Measurements from ENCODE around the gene AK2.
"Not testable (repeated sequence)": the region's sequence is repeated elsewhere in the genome, so short reads cannot be mapped to it uniquely, and the experiment has no call there.

AK2 gene

DNA sequence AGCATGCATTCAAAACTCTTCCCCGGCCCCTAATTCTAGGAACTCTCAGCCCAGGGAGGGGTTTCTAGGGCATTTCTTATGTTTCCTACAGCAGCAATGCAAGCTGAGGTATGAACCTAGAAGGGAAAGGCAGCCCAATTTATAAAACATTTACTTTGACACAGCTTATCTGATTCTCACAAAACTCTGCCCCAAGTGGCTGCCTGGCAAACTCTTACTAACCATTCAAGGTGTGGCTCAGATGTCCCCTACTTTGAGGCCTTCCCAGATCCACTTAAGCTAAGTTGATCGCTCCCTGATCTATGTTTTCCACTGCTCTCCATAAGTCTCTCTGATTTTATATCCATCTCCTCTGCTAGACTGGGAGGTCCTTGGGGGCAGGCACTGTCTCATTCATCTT lies 35.4 kb downstream of the AK2 start:
- DNase-seq (ENCODE audit: low read depth in 2 of 2, low spot score in 1 of 2), result no peak

DNA sequence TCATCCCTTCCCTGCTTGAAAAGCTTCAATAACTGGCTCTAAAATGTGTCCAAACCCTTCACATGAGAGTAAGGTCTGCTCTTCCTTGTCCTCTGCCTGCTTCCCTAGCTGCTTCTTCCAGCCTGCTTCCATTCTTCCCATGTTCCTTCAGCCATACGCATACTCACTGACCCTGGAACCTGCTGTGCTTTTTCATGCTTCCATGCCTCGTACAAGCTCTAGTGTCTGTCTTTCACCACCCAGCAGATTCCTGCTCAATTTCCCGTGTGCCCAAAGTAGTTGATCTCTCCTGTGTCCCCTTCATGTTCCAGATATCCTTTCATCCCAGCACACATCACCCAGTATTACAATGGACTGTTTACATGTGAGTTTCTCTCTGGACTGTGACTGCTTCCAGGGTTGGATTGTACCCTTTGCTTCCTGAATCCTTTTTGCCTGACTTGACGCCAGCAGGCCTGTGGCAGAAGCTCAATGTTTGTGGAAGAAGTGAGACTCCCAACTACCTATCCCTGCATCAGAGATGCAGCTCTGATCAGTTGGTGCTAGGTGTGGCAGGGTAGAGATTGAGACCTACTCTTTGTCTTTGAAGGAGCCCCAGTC lies 36.2 kb downstream of the AK2 start:
- DNase-seq (ENCODE audit: low read depth in 2 of 2, low spot score in 1 of 2), result no peak

GRCh38 chr1:32998997-32999396 lies 37.7 kb downstream of the AK2 start:
- no peak for DNase-seq (ENCODE audit: low read depth in 2 of 2, low spot score in 1 of 2)

GRCh38 chr1:32998064-32998463 lies 38.6 kb downstream of the AK2 start:
- DNase-seq (ENCODE audit: low read depth in 2 of 2, low spot score in 1 of 2), result no peak

GRCh38 chr1:32997381-32997891 lies 39.2 kb downstream of the AK2 start:
- no peak for DNase-seq (ENCODE audit: low read depth in 2 of 2, low spot score in 1 of 2)

DNA sequence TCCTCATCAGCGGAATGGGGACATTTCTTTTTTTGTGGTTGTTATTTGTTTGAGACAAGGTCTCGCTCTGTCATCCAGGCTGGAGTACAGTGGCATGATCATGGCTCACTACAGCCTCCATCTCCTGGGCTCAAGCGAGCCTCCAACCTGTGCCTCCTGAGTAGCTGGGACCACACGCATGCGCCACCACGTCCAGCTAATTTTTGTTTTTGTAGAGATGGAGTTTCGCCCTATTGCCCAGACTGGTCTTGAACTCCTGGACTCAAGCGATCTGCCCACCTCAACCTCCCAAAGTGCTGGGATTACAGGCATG lies 43.4 kb downstream of the AK2 start:
- not testable (repeated sequence) for DNase-seq (ENCODE audit: low read depth in 2 of 2, low spot score in 1 of 2)

GRCh38 chr1:32992489-32993323 lies 44.0 kb downstream of the AK2 start:
- no peak for DNase-seq (ENCODE audit: low read depth in 2 of 2, low spot score in 1 of 2)

DNA sequence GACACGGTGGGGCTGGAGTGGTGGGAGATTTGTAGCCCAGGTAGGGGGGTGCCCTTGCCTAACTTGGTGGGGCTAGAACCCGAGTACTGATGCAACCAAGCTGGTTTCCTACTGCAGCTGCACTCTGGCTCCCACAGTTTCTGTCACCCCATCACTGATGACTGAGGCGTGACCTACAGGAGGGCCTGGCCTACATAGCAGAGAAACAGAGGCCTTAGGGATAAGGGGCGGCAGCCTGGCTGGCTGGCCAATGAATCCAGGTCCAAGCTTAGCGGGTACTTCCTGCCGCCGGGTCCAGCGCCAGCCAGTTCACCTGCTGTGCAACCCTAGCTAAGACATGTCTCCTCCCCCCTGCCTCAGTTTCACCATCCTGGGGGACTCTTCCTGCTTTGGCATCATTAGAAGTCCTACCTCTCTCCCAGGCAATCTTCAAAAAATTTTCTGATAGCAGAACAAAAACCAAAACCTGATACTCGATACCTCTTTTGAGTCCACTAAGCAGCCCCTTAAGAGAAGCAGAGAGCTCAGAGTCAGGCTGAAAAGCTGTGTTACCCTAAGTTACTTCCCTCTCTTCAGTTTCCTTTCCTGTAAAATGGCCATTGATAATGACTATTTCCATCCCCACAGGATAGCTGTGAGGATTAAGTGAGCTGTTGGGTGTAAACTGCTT lies 44.7 kb downstream of the AK2 start:
- DNase-seq (ENCODE audit: low read depth in 2 of 2, low spot score in 1 of 2), result no peak

GRCh38 chr1:32991386-32991785 lies 45.3 kb downstream of the AK2 start:
- DNase-seq (ENCODE audit: low read depth in 2 of 2, low spot score in 1 of 2), result no peak

DNA sequence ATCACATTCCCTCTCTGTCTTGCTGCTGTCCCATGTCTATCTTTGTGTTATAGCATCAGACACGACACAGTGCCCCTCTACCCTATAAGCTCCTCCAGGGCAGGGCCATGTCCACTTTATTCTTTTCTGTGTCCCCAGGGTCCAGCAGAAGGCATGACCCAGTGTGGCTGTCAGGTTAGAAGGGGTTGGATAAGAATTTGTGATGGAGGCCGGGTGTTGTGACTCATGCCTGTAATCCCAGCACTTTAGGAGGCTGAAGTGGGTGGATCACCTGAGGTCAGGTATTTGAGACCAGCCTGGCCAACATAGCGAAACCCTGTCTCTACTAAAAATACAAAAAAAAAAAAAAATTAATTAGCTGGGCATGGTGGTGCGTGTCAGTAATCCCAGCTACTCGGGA lies 45.8 kb downstream of the AK2 start:
- no peak for DNase-seq (ENCODE audit: low read depth in 2 of 2, low spot score in 1 of 2)

DNA sequence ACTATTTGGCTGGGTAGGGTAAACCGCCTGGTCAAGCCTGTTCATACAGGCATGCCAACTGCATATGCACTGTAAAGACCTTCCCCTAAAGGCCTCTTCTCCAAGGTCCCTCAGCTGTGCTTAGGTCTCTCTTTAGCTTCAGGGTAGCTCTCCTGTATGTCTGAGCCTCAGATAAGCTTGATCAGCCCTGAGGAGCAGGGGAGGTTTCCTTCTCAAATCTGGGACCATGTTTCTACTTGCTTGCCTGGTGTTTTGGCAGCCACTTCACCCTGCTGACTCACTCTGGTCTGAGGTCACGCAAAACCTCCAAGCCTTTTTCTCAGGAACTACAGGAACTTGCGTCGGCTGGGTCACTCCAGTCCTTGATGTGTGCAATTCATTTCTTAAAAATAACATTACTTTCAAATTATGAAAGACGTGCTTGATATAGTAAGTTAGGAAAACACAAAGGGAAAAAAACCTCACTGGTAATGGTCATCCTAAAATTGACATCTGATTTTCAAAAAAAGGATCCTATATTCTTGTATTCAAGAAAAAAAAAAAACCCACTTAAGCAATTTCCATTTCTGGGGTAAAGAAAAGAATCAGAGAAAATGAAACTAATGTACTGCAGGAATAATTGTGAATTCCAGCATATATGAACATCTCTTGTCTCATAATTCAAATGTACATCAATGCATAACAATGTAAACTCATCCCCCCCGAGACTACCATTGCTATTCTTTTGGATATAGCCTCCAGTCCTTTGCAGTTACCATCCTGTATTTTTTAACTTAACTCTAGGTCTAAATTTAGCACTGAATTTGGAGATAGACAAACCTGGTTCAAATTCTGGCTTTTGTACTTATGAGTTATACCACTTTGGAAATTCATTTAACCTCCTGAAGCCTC lies 47.3 kb downstream of the AK2 start:
- DNase-seq (ENCODE audit: low read depth in 2 of 2, low spot score in 1 of 2), result no peak

GRCh38 chr1:32988665-32989064 lies 48.0 kb downstream of the AK2 start:
- no peak for DNase-seq (ENCODE audit: low read depth in 2 of 2, low spot score in 1 of 2)

DNA sequence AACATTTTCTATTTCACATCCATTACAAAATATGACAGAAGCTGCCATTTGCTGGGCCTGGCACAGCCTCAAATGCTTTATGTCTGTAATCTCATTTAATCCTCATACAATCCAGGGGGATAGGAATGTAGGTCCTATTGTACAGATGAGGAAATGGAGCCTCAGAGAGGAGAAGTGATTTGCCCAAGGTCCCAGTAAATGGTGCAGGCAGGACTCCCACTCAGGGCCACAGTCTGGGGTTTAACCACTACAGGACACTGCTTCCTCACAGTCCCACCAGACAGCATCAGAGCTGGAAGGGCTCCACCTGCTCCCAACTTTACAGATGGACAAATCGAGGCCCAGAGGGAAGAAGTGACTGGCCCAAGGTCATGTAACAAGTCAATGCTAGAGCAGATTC lies 51.5 kb downstream of the AK2 start:
- DNase-seq (ENCODE audit: low read depth in 2 of 2, low spot score in 1 of 2), result no peak

GRCh38 chr1:32984455-32985171 lies 52.1 kb downstream of the AK2 start:
- DNase-seq (ENCODE audit: low read depth in 2 of 2, low spot score in 1 of 2), result no peak

GRCh38 chr1:32984090-32984454 lies 52.6 kb downstream of the AK2 start:
- DNase-seq (ENCODE audit: low read depth in 2 of 2, low spot score in 1 of 2), result no peak

- DNase-seq (ENCODE audit: low read depth in 2 of 2, low spot score in 1 of 2), result no peak
Observed at GRCh38 chr1:32983020-32983419, 53.7 kb downstream of the AK2 start.

DNA sequence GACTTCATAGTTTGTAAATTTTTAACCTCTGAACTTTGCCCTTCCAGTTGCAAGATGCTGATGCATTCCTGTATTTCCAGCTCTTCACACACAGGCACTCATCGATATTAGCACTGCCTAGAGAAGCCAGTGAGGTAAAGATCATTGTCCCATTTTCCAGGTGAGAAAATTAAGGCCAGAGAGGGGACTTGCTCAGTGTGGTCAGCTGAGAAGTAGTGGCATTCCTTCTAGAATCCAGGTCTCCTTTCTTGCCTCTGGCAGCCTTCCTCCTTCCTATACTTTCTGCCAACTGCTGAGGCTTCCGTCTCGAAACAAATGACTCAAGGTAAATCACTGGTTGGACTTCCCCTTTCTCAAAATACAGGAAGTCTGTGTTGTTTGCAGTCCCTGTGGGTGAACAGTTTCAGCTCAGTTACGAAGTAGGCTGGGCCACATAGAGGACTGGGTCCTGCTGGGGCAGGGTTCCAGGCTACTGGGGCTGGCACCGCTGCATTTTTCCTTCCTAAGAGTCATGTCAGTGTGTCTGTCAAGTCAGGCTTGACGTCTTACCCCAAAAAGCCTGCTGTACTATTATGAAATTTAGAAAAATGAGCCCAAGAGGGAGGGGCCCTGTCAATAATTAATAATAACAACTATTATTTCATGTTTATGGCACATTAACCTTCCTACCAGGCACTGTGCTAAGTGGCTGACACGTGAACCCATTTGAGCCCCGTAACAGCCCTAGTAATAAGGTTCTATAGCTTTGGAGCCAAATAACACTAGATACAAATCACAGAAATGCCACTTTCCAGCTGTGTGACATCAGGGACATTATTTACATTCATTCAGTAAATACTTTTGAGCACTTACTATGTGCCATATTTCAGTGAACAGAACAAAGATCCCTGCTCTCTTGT lies 55.4 kb downstream of the AK2 start:
- DNase-seq (ENCODE audit: low read depth in 2 of 2, low spot score in 1 of 2), result peak in 1 of 2 donors; percentile 38

DNA sequence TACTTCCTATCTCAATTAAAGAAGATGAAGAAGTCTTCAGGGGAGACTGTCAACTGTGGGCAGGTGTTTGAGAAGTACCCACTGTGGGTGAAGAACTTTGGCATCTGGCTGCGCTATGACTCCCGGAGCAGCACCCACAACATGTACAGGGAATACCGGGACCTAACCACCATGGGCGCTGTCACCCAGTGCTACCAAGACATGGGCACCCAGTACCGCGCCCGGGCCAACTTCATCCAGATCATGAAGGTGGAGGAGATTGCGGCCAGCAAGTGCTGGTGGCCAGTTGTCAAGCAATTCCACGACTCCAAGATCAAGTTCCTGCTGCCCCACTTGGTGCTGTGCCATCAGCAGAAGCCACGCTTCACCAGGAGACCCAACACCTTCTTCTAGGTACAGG lies 56.6 kb downstream of the AK2 start:
- DNase-seq (ENCODE audit: low read depth in 2 of 2, low spot score in 1 of 2), result no peak

DNA sequence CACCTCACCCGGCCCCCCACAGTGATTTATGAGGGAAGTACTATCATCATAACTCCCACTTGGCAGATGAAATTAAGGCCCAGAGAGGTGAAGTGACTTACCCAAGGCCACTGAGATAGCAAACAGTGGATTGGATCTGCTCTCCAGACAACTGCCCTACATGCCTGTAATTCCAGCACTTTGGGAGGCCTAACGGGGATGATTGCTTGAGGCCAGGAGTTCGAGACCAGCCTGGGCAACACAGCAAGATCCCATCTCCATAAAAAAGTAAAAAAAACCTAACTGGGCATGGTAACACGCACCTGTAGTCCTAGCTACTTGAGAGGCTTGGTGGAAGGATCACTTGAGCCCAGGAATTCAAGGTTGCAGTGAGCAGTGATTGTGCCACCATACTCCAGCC lies 57.8 kb downstream of the AK2 start:
- no peak for DNase-seq (ENCODE audit: low read depth in 2 of 2, low spot score in 1 of 2)

Data from stimulated activated CD8-positive, alpha-beta memory T cell treated with anti-CD3 and anti-CD28 coated beads, Interleukin-4, amount 100 ng/mL, for 1 hour (primary cell).